ENCODE results near the gene RAMAC. TPM values are rescaled to one million over a fixed set of nuclear protein-coding genes. Genes with fewer than 3 reads are reported as not detected.

RAMAC gene
- total and polyA plus RNA-seq, 10 of the 15 experiments (the other 5 are each of a cell fraction or from before 2014, with no cell fraction given) = 22.4 to 109 (median 41.7) TPM

DNA sequence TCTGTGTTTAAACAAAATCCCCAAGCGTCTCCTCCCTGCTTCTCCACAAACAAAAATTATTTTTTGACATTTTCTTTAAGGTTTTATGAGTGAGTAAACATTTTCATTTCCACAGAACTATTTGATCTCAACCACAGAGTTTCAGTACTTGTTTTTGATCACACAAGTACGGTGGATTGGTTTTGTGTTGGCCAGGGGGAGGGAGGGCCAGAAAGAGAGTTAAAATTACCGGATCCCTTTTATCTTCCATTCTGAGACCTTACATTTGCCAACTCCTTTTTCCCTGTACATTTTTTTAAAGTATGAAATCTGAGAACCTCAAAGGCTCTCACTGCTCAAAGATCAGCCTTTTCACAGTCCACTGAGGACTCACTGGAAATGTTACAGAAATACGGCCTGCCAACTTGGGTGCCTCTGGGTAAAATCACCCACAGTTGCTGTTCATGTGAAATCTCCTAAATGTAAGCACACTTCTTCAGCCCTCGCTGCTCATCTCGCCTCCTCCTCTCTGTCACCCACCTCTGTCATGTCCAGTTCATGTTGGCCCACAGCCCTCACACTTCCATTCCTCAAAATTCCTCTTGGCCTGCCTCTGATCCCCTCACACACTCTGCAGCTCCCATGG, 35.2 kb upstream of the RAMAC start:
- Histone ChIP-seq H3K27me3 (replicated peaks in 1 of 2; ENCODE audit: control insufficient read depth in 2 of 2, insufficient read depth in 2 of 2, low read length in 1 of 2) (peaks cover 6 to 28% of the 10 kb centered on the region in 2 experiments), H3K4me2 (ENCODE audit: control insufficient read depth, insufficient read depth) (peak overlapping the region; percentile 62; the same call in 1 of the 2 replicates), H3K9me3 (replicated peaks; ENCODE audit: control insufficient read depth, insufficient read depth, low read length) (no peaks in the 10 kb centered on the region), H3K27ac (ENCODE audit: control insufficient read depth, insufficient read depth) (no peak overlapping the region), H3K9ac (ENCODE audit: control insufficient read depth, insufficient read depth, low read length) (no peak overlapping the region), H3K79me2 (ENCODE audit: control insufficient read depth, insufficient read depth, low read length) (no peaks in the 10 kb centered on the region), H3K4me3 (0 out of 2 replicates have a peak overlapping the region, but pooled peaks have one; percentile 4), H4K20me1 (ENCODE audit: control insufficient read depth, insufficient read depth) (peaks cover 6% of the 10 kb centered on the region; the same call in 1 of the 2 replicates), H2AFZ (ENCODE audit: control insufficient read depth, low read depth, low read length) (no peak overlapping the region), H3K4me1 (ENCODE audit: control insufficient read depth, insufficient read depth, low read length) (peaks cover 17% of the 10 kb centered on the region), H3K36me3 (ENCODE audit: control insufficient read depth in 2 of 2, insufficient read depth in 2 of 2, low read length in 1 of 2) (no peaks in the 10 kb centered on the region)
- FAIRE-seq (no peak), ATAC-seq (peak; percentile 87), DNase-seq (ENCODE audit: low read depth, low spot score) (no peak)
- WGBS (ENCODE audit: insufficient coverage, insufficient replicate concordance, low lambda C conversion rate, missing lambda C conversion rate) = 21% methylated on average over 6 of the region's 6 CpGs
- TF ChIP-seq, protein P1, sequence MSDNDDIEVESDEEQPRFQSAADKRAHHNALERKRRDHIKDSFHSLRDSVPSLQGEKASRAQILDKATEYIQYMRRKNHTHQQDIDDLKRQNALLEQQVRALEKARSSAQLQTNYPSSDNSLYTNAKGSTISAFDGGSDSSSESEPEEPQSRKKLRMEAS (IDR thresholded peaks at IDR 0.05; ENCODE audit: low read depth, low read length) = no peak
- TF ChIP-seq IRF4 (IDR thresholded peaks at IDR 0.05; ENCODE audit: low read depth, low read length) = 0 out of 2 replicates have a peak, but pooled peaks have one; percentile 6
- no peak for TF ChIP-seq SIN3A (IDR thresholded peaks at IDR 0.05; ENCODE audit: low read depth, low read length)
- 0 out of 2 replicates have a peak, but pooled peaks have one; percentile 6 for TF ChIP-seq CREM (IDR thresholded peaks at IDR 0.05; ENCODE audit: low read depth)
- TF ChIP-seq MEF2A (IDR thresholded peaks at IDR 0.05; ENCODE audit: insufficient read depth, low read depth, low read length) = no peak
- no peak for TF ChIP-seq CHD1 (IDR thresholded peaks at IDR 0.05; ENCODE audit: low read depth, low read length)
- 0 out of 4 replicates have a peak, but pooled peaks of 1 of the 2 experiments have one; percentile 13 for TF ChIP-seq IKZF2 (IDR thresholded peaks at IDR 0.05)
- TF ChIP-seq RUNX3 (IDR thresholded peaks at IDR 0.05; ENCODE audit: low read length) = peak; percentile 83
- TF ChIP-seq NFXL1 (IDR thresholded peaks at IDR 0.05; ENCODE audit: borderline replicate concordance) = no peak
- no peak for TF ChIP-seq NR2C1 (IDR thresholded peaks at IDR 0.05)
- TF ChIP-seq TCF7 (IDR thresholded peaks at IDR 0.05; ENCODE audit: borderline replicate concordance) = peak; percentile 69
- no peak for TF ChIP-seq BMI1 (IDR thresholded peaks at IDR 0.05; ENCODE audit: borderline replicate concordance)
- TF ChIP-seq ZSCAN29 (IDR thresholded peaks at IDR 0.05) = no peak
- TF ChIP-seq, protein P2, sequence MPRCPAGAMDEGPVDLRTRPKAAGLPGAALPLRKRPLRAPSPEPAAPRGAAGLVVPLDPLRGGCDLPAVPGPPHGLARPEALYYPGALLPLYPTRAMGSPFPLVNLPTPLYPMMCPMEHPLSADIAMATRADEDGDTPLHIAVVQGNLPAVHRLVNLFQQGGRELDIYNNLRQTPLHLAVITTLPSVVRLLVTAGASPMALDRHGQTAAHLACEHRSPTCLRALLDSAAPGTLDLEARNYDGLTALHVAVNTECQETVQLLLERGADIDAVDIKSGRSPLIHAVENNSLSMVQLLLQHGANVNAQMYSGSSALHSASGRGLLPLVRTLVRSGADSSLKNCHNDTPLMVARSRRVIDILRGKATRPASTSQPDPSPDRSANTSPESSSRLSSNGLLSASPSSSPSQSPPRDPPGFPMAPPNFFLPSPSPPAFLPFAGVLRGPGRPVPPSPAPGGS (IDR thresholded peaks at IDR 0.05; ENCODE audit: borderline replicate concordance, insufficient read depth, low read depth, low read length, poor library complexity, severe bottlenecking) = no peak
- TF ChIP-seq, protein P3, sequence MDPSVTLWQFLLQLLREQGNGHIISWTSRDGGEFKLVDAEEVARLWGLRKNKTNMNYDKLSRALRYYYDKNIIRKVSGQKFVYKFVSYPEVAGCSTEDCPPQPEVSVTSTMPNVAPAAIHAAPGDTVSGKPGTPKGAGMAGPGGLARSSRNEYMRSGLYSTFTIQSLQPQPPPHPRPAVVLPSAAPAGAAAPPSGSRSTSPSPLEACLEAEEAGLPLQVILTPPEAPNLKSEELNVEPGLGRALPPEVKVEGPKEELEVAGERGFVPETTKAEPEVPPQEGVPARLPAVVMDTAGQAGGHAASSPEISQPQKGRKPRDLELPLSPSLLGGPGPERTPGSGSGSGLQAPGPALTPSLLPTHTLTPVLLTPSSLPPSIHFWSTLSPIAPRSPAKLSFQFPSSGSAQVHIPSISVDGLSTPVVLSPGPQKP (IDR thresholded peaks at IDR 0.05; ENCODE audit: low read depth, low read length) = no peak
- TF ChIP-seq NR2F1 (conservative IDR thresholded peaks at IDR 0.05) = no peak
- peak; percentile 78 for TF ChIP-seq SPI1 (IDR thresholded peaks at IDR 0.05; ENCODE audit: borderline replicate concordance, insufficient read depth, low read depth, low read length)
- ChIA-PET RAD21 (ENCODE audit: unreplicated experiment) (no interaction called here), CTCF (no interaction called here), SMC1A (ENCODE audit: uncharacterized antibody, unreplicated experiment) (no interaction called here), POLR2A (interaction anchor here (0.7 kb wide), 1 partner anchor 105 kb away, joined by 3 read pairs; no protein-coding TSS in a partner anchor)
- in situ Hi-C loops (cut with MboI) (no loop called here), intact Hi-C loops (cut with micrococcal nuclease; ENCODE audit: unreplicated experiment) (no loop called here)
- no TSS peak for BruUV-seq (replicated peaks)
